Uterus (tissue), 2 donors: ENCODE results near the gene AGBL4.

Source experiments
- POLR2A ChIP-seq, 2 donors: fragments of 450-650 bp; IDR thresholded peaks; one replicate each; pipeline ENCODE4 v1.6.1; 2016; ENCODE audit warnings: antibody characterized with exemption in 2 of 2, mild to moderate bottlenecking in 1 of 2, moderate library complexity in 1 of 2
- TF ChIP-seq, protein P1 (sequence below), 4 experiments: fragments of 200-600 bp in 2 of 4; fragments of 450-650 bp in 2 of 4; sonication (generic) in 2 of 4; IDR thresholded peaks; one replicate each; pipeline ENCODE4 v1.5.1; 2016 to 2019; ENCODE audit warnings: antibody characterized with exemption in 4 of 4, mild to moderate bottlenecking in 2 of 4, moderate library complexity in 1 of 4

DNA sequence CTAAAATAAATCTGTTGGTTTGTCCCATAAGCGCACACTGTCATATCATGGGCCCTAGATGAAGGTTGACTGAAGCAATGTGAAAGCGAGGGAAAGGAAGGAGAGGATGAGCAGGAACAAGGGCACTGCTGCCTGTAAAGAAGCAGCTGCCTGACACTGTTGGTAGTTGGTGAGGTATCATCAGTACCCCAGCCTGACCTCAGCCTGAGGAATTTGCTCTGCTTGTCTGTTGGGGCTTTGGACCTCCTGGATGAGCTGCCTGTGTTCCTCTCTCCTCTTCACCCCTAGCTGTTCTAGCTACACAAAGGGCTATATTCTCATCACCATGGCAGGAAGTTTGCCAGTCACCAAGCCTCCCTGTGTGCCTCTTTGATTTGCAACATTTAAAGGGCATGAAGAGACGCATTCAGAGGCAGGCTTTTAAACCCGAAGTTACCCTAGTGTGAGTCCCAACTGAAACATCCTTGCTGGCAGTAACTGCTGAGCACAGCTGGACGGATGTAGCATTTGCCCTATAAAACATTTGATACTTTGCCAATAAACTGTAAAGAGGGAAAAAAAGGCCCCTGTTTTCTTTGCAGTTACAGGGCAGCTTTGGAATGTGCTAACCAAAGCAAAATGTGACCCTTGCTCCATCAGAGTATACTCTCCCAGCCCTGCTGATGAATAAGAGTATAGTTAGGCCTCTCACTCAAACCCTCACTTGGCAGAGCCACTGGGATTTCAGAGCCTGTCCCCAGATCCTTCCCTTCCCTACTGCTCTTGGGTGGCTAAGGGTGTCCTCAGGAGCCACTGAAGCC, 1529.6 kb downstream of the AGBL4 start:
- no peak for TF ChIP-seq POLR2A (IDR thresholded peaks at IDR 0.05)
- TF ChIP-seq, protein P1, sequence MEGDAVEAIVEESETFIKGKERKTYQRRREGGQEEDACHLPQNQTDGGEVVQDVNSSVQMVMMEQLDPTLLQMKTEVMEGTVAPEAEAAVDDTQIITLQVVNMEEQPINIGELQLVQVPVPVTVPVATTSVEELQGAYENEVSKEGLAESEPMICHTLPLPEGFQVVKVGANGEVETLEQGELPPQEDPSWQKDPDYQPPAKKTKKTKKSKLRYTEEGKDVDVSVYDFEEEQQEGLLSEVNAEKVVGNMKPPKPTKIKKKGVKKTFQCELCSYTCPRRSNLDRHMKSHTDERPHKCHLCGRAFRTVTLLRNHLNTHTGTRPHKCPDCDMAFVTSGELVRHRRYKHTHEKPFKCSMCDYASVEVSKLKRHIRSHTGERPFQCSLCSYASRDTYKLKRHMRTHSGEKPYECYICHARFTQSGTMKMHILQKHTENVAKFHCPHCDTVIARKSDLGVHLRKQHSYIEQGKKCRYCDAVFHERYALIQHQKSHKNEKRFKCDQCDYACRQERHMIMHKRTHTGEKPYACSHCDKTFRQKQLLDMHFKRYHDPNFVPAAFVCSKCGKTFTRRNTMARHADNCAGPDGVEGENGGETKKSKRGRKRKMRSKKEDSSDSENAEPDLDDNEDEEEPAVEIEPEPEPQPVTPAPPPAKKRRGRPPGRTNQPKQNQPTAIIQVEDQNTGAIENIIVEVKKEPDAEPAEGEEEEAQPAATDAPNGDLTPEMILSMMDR (IDR thresholded peaks at IDR 0.05): no peak
